ENCODE data around the gene ZNF440. TPM values are rescaled to one million over a fixed set of nuclear protein-coding genes. Genes with fewer than 3 reads are reported as not detected.
A peak's percentile ranks its signal among the peaks of the same experiment; 100 is the strongest.
"Not testable (repeated sequence)": the region's sequence is repeated elsewhere in the genome, so short reads cannot be mapped to it uniquely, and the experiment has no call there.

Gene ZNF440
- polyA plus RNA-seq (ENCODE audit: insufficient read length in 3 of 3): 10 to 100 TPM; 13.2 to 13.6 (median 13.3) TPM

DNA sequence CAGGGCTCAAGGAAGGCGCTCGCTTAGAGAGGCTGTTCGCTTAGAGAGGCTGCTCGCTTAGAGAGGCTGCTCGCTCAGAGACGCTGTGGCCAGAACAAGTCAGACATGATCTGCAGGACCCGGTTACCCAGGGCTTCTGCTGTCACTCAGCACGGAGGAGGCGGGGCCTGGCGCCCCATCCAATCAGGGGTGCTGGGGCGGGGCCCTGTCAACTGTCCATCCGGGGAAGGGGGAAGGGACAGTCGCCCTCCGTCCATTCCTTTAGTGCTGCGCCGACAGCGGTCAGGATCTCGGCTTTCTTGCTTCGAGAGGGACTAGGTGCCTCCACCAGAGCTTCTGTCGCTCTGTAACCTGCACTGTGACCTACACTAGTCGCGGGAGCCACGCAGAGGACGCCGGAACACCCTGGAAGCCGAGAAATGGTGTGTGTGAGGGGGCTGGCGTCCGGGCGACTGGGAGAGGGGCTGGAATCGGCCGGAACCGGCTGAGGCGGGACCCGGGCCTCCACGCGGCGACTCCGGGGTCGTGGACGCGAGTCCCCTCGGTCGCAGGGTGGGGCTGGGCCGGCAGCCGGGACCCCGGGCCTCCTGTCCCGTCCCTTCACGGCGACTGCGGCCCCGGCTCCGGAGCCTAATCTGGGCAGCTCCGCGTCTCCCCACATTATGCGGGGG lies at the start of gene ZNF440:
Gene ZNF440, plus strand, starts transcription at position 245 of the 671 bp plus-strand sequence. Its CDS starts 175 bp downstream, at position 420.
- peak; percentile 81 to 92 (median 90) for DNase-seq (ENCODE audit: low read depth in 3 of 3, low spot score in 2 of 3)

DNA sequence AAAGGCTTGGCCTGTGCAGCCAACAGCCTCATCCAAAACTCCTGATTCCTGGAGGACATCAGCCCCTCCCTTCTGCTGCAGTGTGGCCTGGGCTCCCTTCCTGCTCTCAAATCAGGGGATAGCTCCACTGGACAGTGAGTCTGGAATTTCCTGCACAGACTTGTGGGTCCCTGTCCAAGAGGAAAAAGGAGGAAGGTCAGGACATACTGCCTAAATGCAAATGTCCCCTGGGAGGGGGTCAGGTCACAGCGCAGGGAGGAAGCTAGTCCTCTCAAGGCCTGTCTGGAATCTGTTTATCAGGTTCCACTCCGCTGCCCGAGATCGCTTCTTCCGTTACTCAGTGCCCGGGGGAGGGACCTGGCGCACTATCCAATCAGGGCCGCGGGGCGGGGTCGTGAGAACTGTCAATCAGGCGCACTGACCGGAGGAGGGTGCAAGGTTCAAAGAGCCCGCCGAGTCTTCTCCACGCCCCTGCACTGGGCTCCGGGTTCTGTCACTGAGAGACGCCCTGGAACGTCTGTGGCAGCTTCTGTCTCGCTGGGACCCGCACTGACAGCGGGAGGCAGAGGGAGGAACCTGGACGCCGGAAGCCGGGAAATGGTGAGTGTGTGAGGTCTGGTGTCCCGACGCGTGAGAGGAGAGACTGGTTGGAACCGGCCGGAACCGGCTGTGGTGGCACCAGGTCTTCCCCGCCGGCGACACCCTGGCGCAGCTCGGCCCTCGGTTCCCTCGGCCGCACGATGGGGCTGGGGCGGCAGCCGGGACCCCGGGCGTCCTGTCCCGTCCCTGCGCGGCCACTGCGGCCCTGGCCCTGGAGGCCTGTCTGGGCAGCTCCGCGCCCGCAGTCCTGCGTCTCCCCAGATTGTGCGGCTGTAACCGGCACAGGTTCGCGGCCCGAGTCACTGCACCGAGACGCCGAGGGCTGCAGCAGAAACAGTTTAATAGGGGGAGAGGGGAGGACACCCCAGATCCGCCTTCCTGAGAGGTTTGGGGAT lies 47.2 kb upstream of the ZNF440 start, which contains the start of gene ZNF441:
Gene ZNF441, plus strand, starts transcription at position 404 of the 995 bp plus-strand sequence. Its CDS starts 194 bp downstream, at position 598.
- DNase-seq (ENCODE audit: low read depth in 3 of 3, low spot score in 2 of 3): peak; percentile 88 to 93 (median 90)

DNA sequence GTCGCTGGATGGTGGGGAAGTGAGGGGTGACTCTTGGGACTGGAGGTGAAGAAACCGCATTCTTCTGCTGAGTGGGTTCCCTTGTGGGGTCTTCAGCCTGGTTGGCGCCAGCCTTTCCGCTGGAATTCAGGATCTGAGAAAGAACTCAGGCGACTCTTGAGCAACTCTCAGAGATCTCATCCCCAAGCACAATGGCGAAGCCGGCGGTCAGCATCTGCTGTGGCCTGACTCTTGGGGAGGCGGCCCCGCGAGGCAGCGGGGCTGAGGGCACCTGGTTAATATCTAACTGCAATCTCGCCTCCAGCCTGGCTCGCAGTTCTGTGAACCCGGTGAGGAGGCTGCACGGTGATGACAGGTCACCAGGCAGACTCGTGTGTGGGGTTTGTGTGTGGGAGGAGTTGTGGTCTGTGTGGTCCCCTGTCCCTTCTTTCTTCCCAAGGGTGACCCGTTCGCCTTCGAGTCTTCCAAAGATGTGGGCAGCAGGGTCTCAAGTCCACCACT lies 46.4 kb upstream of the ZNF440 start:
- DNase-seq (ENCODE audit: low read depth in 3 of 3, low spot score in 2 of 3): peak; percentile 16 to 29 (median 17)

DNA sequence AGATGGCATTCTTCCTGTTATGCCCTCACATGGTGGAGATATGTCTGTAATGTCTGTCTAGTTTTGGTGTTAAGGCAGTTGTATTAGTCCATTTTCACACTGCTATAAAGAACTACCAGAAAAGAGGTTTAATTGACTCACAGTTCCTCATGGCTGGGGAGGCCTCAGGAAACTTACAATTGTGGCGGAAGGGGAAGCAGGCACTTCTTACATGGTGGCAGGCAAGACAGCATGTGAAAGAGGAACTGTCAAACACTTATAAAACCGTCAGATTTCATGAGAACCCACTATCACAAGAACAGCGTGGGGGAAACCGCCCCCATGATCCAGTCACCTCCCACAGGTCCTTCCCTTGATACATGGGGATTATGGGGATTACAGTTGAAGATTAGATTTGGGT lies 44.1 kb upstream of the ZNF440 start:
- no peak for DNase-seq (ENCODE audit: low read depth in 3 of 3, low spot score in 2 of 3)

DNA sequence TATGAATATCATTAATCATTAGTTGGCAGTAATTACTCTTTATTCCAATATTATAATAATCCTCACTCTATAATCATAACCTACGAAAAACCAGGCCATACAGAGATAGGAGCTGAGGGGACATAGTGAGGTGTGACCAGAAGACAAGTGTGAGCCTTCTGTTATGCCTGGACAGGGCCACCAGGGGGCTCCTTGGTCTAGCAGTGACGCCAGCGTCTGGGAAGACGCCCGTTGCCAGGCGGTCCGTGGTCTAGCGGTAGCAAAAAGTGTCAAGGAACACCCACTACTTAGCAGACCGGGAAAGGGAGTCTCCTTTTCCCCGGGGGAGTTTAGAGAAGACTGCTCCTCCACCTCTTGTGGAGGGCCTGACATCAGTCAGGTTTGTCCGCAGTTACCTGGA lies 42.6 kb upstream of the ZNF440 start:
- DNase-seq (ENCODE audit: low read depth in 3 of 3, low spot score in 2 of 3): not testable (repeated sequence)

DNA sequence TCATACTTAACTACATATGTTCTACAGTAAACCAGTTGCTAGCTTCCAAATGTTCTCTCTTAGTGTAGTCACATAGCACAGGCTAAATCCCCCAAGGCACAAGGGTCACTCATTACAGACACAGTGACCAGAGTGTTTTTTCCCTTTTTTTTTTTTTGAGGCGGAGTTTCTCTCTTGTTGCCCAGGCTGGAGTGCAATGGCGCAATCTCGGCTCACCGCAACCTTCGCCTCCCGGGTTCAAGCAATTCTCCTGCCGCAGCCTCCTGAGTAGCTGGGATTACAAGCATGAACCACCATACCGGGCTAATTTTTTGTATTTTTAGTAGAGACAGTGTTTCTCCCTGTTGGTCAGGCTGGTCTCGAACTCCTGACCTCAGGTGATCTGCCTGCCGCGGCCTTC lies 37.4 kb upstream of the ZNF440 start:
- not testable (repeated sequence) for DNase-seq (ENCODE audit: low read depth in 3 of 3, low spot score in 2 of 3)

DNA sequence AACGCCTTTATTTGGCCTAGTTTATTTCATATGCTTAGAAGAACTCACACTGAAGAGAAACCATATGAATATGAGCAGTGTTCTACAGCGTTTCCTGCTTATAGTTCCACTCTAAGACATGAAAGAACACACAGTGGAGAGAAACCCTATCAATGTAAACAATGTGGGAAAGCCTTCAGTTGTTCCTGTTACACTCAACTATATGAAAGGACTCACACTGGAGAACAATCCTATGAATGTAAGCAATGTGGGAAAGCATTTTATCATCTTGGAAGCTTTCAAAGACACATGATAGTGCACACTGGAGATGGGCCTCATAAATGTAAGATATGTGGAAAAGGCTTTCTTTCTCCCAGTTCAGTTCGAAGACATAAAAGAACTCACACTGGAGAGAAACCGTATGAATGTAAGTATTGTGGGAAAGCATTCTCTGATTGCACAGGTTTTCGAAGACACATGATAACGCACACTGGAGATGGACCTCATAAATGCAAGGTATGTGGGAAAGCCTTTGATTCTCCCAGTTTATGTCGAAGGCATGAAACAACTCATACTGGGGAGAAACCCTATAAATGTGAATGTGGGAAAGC lies 33.5 kb upstream of the ZNF440 start:
- no peak for DNase-seq (ENCODE audit: low read depth in 3 of 3, low spot score in 2 of 3)

DNA sequence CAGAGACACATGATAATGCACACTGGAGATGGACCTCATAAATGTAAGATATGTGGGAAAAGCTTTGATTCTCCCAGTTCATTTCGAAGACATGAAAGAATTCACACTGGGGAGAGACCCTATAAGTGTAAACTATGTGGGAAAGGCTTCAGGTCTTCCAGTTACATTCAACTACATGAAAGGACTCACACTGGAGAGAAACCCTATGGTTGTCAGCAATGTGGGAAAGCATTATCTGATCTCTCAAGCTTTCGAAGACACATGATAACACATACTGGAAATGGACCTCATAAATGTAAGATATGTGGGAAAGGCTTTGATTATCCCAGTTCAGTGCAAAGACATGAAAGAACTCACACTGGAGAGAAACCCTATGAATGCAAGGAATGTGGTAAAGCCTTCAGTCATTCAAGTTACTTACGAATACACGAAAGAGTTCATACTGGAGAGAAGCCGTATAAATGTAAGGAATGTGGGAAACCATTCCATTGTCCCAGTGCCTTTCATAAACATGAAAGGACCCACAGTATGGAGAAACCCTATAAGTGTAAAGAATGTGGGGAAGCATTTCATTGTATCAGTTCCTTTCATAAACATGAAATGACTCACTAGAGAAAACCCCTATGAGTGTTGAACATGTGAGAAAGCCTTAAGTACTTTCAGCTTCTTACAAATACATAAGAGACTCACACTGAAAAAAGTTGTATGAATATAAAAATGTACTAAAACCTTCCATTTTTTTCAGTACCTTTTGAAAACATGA lies 32.6 kb upstream of the ZNF440 start:
- no peak for DNase-seq (ENCODE audit: low read depth in 3 of 3, low spot score in 2 of 3)

DNA sequence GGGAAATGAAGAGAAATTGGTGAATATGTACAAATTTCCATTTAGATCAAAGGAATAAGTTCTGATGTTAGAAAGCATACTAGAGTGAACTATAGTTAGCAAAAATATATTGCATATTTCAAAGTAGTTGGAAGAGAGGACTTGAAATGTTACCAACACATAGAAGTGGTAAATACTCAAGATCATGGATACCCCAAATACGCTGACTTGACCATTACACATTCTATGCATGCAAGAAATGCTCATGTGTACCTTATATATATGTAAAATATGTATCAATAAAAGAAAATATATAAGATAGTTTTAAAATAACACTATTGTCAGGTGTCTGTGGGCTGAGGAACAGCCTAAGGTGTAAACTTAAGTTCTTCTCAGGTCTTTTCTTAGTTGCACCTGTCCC lies 30.3 kb upstream of the ZNF440 start:
- DNase-seq (ENCODE audit: low read depth in 3 of 3, low spot score in 2 of 3): no peak

DNA sequence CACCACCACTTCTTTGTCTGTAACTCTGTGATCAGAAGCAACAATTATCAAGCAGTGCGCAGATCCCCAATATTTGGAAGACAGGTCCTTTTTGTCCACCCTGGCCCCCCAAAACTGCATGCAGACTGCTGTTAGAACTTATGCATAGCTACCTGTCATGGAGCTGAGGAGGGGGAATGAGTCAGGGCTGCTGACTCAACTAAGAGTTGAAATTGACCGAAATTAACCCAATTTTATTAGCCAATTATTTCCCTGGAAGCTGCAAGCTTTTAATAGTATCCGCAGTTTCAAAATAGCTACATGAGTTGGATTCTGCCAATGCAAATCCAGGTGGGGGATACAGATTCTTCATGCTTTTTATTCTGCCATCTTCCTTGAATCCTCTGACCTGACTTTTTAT lies 29.7 kb upstream of the ZNF440 start:
- no peak for DNase-seq (ENCODE audit: low read depth in 3 of 3, low spot score in 2 of 3)

DNA sequence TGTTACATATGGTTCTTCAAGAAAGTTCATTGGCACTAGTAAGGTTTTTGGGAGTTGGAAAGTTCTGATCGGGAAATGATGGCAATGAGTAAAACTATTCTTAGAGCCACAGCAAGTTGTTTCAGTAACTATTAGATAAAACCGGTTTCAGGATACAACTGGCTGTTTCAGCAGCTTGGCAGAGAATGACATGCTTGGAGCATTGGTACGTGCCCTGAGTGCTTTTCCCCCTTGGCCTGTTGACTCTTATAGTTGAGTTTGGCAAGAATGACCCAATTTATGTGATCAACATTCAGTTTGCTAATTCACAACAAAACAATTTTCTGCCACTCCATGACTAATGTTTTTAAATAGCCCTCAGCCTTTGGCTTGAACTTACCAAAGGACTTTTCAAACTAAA lies 26.5 kb upstream of the ZNF440 start:
- no peak for DNase-seq (ENCODE audit: low read depth in 3 of 3, low spot score in 2 of 3)

DNA sequence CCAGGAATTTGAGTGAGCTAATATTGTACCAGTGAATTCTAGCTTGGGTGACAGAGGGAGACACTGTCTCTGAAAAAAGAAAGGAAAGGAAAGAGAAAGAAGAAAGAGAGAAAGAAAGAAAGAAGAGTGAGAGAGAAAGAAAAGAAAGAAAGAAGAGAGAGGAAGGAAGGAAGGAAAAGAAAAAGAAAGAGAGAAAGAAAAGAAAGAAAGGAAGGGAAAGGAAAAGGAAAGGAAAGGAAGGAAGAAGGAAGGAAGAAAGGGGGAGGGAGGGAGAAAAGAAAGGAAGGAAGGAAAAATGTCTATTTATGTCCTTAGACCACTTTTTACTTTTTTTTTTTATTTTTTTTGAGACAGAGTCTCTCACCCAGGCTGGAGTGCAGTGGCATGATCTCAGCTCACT lies 21.1 kb upstream of the ZNF440 start:
- DNase-seq (ENCODE audit: low read depth in 3 of 3, low spot score in 2 of 3): no peak

DNA sequence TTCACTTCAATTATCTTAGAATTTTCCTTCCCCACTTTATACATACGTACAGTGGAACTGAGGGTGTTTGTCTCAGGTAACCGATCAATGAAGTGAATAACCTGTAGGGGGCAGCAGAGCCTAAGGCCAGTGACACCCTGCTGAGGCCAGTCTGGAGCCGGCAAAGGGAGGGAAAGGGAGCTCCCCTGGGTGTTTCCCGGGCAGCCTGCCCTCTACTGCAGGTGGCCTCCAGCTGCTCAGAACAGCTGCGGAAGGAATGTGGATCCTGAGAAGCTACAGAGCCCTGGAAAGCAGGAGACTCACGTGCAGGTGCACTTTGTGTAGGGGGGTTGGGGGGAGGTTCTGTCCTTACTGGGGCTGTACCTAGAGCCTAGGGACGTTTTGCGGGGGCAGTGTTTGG lies 16.6 kb upstream of the ZNF440 start:
- peak in 2 of 3 donors; percentile 78 to 83 for DNase-seq (ENCODE audit: low read depth in 3 of 3, low spot score in 2 of 3)

DNA sequence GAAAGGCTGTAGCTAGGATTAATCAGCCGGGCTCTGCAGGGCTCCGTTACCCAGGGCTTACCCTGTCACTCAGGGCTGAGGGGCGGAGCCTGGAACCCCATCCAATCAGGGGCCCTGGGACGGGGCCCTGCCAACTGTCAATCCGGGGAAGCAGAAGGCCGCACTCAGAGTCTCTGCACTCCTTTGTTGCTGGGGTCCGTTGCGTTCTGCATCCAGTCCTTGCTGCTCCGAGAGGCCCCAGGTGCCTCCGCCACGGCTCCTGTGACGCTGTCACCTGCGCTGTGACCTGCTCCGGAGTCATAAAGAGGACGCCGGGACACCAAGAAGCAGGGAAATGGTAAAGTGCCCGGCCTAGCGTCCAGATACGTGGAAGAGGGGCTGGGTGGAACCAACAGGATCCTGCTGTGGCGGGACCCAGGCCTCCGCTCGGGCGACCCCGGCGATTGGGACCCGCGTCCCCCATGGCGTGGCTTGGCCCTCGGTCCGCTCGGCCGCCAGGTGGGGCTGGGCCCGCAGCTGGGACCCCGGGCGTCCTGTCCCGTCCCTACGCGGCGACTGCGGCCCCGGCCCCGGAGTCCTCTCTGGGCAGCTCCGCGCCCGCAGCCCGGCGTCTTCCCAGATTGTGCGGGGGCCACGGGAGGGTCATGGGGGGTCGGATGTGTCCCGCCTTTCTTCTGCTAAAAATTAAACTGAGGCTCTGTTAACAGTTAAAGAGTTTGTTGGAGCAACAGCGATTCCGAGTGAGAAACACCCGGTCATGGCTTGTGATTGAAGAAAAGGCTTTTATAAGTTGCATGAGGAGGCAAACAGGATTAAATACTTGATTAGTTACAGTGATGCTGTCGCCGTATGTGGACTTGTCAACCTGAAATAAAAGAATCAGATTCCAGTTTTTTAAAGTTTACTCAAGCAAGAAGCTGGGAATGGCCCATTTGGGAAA lies 15.4 kb upstream of the ZNF440 start, which contains the start of gene ZNF491:
Gene ZNF491, plus strand, starts transcription at position 133 of the 940 bp plus-strand sequence. CDS start 7,431 bp downstream, outside the sequence.
- peak; percentile 71 to 86 (median 82) for DNase-seq (ENCODE audit: low read depth in 3 of 3, low spot score in 2 of 3)

DNA sequence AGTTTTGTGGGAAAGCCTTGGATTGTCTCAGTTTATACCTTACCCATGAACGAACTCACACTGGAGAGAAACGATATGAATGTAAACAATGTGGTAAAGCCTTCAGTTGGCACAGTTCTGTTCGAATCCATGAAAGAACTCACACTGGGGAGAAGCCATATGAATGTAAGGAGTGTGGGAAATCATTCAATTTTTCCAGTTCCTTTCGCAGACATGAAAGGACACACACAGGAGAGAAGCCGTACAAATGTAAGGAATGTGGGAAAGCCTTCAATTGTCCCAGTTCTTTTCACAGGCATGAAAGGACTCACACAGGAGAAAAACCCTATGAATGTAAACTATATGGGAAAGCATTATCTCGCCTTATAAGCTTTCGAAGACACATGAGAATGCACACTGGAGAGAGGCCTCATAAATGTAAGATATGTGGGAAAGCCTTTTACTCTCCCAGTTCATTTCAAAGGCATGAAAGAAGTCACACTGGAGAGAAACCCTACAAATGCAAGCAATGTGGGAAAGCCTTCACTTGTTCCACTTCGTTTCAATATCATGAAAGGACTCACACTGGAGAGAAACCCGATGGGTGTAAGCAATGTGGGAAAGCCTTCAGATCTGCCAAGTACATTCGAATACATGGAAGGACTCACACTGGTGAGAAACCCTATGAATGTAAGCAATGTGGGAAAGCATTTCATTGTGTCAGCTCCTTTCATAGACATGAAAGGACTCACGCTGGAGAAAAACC lies 7.5 kb upstream of the ZNF440 start:
- DNase-seq (ENCODE audit: low read depth in 3 of 3, low spot score in 2 of 3): no peak

DNA sequence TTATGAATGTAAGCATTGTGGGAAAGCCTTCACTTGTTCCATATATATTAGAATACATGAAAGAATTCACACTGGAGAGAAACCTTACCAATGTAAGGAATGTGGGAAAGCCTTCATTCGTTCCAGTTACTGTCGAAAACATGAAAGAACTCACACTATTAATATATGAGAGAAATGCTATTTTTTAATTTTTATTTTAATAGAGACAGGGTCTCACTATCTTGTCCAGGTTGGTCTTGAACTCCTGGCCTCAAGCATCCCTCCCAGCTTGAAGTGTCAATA lies 7.0 kb upstream of the ZNF440 start:
- DNase-seq (ENCODE audit: low read depth in 3 of 3, low spot score in 2 of 3): no peak

DNA sequence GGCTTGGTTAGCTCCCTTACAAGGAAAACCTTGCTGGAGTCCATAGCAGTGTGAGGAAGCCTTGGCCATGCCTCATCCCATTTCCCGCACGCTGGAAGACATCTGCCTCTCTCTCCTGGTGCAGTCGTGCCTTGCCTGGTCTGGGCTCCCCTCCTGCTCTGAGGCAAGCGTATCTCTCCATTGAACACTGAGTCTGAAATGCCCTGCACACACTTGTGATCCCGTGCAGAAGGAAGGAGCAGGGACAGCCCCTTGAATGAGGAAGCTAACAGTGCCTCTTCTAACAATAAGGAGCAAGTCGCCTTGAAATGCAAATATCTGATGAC lies 407 bp upstream of the ZNF440 start:
- DNase-seq (ENCODE audit: low read depth in 3 of 3, low spot score in 2 of 3): peak in 1 of 3 donors; percentile 21

DNA sequence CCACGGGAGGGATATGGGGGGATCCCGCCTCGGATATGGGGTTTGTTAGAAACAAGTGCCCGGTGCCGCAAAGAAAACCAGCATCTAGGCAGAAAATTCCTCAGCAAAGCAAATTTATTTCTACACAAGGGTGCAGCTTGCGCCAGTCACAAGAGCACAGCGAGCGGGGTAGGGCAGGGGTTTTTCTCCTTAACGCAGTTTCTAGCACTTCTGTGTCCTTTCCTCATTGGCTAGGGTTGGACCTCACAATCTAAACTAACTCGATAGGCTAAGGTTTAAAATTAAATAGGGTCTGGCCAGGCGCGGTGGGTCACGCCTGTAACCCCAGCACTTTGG lies 595 bp downstream of the ZNF440 start:
- DNase-seq (ENCODE audit: low read depth in 3 of 3, low spot score in 2 of 3): peak in 1 of 3 donors; percentile 10
